ENCODE data around the gene GNG14. TPM values are rescaled to one million over a fixed set of nuclear protein-coding genes. Genes with fewer than 3 reads are reported as not detected.
A peak's percentile ranks its signal among the peaks of the same experiment; 100 is the strongest.

Gene GNG14
- polyA plus RNA-seq, 3 donors: not detected

DNA sequence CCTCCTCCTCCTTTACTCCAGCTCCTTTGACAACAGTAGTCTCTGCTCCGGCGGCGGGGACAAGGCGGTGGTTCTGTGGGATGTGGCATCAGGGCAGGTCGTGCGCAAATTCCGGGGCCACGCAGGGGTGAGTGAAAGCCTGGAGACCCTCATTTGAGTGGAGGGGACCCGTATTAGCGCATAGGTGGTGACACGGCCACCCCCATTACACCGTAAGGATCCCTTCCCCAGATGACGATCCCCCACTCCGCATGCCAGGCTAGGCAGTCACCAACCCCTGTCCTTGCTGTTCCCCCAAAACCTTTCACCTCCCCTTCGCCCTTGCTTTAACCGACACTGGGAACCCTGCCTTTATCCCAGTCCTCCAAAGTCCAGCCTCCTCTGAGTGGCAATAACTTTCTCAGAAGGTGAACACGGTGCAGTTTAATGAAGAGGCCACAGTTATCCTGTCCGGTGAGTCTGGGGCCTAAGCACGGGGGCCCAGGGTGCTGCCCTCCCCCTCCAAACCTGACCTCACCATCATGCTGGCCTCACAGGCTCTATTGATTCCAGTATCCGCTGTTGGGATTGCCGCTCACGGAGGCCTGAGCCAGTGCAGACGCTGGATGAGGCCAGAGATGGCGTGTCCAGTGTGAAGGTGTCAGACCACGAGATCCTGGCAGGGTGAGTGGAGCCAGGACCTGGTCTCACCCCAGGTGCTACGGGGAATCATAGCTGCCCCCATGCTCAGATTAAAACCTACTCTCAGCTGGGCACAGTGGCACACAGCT is 17.5 kb upstream of the GNG14 start:
- Histone ChIP-seq H3K4me1 (ENCODE audit: control insufficient read depth in 1 of 2, insufficient read depth in 2 of 2, low read length in 2 of 2) (peaks cover 36 to 47% of the 10 kb centered on the region in 2 donors), H4K20me1 (ENCODE audit: insufficient read depth, low read length) (peaks cover 38% of the 10 kb centered on the region), H3K4me3 (replicated peaks in 1 of 3; ENCODE audit: low read depth in 2 of 3, low read length in 3 of 3) (peak overlapping the region; percentile 61 to 96 (median 81)), H3K27me3 (ENCODE audit: control insufficient read depth in 2 of 2, insufficient read depth in 2 of 2, low read length in 2 of 2) (no peaks in the 10 kb centered on the region), H3K79me2 (ENCODE audit: insufficient read depth, low read length) (peaks cover 58% of the 10 kb centered on the region), H2AFZ (ENCODE audit: insufficient read depth, low read depth, low read length, poor library complexity, severe bottlenecking) (peak overlapping the region; percentile 94), H3K9ac (ENCODE audit: insufficient read depth, low read length, poor library complexity, severe bottlenecking) (peak overlapping the region; percentile 92), H3K27ac (ENCODE audit: low read depth in 1 of 2, low read length in 2 of 2) (peak overlapping the region; percentile 78 to 100), H3K9me3 (replicated peaks in 1 of 2; ENCODE audit: control insufficient read depth in 1 of 2, insufficient read depth in 1 of 2, low read length in 2 of 2) (no peaks in the 10 kb centered on the region), H3K36me3 (replicated peaks in 1 of 2; ENCODE audit: control insufficient read depth in 1 of 2, insufficient read depth in 2 of 2, low read length in 2 of 2) (peaks cover 23 to 31% of the 10 kb centered on the region in 2 donors), H3K4me2 (replicated peaks; ENCODE audit: extremely low read depth, low read length, poor library complexity, severe bottlenecking) (peak overlapping the region; percentile 95)
- WGBS (ENCODE audit: insufficient coverage): 76% methylated on average over 12 of the region's 26 CpGs
- H3K4me3 Mint-ChIP-seq: peak overlapping the region; percentile 90 to 97
- DNase-seq: no peak
- TF ChIP-seq, protein P1, sequence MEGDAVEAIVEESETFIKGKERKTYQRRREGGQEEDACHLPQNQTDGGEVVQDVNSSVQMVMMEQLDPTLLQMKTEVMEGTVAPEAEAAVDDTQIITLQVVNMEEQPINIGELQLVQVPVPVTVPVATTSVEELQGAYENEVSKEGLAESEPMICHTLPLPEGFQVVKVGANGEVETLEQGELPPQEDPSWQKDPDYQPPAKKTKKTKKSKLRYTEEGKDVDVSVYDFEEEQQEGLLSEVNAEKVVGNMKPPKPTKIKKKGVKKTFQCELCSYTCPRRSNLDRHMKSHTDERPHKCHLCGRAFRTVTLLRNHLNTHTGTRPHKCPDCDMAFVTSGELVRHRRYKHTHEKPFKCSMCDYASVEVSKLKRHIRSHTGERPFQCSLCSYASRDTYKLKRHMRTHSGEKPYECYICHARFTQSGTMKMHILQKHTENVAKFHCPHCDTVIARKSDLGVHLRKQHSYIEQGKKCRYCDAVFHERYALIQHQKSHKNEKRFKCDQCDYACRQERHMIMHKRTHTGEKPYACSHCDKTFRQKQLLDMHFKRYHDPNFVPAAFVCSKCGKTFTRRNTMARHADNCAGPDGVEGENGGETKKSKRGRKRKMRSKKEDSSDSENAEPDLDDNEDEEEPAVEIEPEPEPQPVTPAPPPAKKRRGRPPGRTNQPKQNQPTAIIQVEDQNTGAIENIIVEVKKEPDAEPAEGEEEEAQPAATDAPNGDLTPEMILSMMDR (IDR thresholded peaks at IDR 0.05): no peak
- peaks cover 0 to 3% (median 0%) of the 10 kb centered on the region in 7 donors for H3K9me3 Mint-ChIP-seq
- intact Hi-C loops (cut with micrococcal nuclease): no loop called here
- peaks cover 0 to 3% (median 0%) of the 10 kb centered on the region in 3 donors for H3K27me3 Mint-ChIP-seq (ENCODE audit: low read depth in 3 of 3)
- H3K27ac Mint-ChIP-seq: peak overlapping the region; percentile 81 to 100 (median 100)
- H3K36me3 Mint-ChIP-seq: peaks cover 29 to 41% of the 10 kb centered on the region in 2 donors
- peaks cover 40% of the 10 kb centered on the region for H3K4me1 Mint-ChIP-seq

DNA sequence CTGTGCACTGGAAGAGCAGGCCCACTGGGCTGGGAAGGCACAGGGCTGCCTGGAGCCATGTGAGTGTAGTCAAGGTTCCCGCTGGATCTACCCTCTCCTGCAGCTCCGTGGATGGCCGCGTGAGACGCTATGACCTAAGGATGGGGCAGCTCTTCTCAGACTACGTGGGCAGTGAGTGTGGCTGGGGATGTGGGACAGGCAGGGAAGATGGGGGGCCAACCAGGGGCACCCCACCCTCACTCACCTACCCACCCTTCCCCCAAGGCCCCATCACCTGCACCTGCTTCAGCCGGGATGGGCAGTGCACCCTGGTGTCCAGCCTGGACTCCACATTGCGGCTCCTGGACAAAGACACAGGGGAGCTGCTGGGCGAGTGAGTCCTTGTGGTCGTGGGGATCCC is 15.1 kb upstream of the GNG14 start:
- Mint-ChIP-seq H3K27me3 (ENCODE audit: low read depth in 3 of 3) (no peaks in the 10 kb centered on the region), H3K9me3 (peaks cover 0 to 3% (median 0%) of the 10 kb centered on the region in 7 donors), H3K27ac (peak overlapping the region in 2 of 7 donors; percentile 48 to 63), H3K4me3 (no peak overlapping the region), H3K36me3 (peaks cover 49 to 64% of the 10 kb centered on the region in 2 donors), H3K4me1 (peaks cover 33% of the 10 kb centered on the region)
- Histone ChIP-seq H3K27me3 (ENCODE audit: control insufficient read depth in 2 of 2, insufficient read depth in 2 of 2, low read length in 2 of 2) (no peaks in the 10 kb centered on the region), H3K4me2 (replicated peaks; ENCODE audit: extremely low read depth, low read length, poor library complexity, severe bottlenecking) (no peak overlapping the region), H3K36me3 (replicated peaks in 1 of 2; ENCODE audit: control insufficient read depth in 1 of 2, insufficient read depth in 2 of 2, low read length in 2 of 2) (peaks cover 43 to 54% of the 10 kb centered on the region in 2 donors), H3K79me2 (ENCODE audit: insufficient read depth, low read length) (peaks cover 34% of the 10 kb centered on the region), H3K27ac (ENCODE audit: low read depth in 1 of 2, low read length in 2 of 2) (no peak overlapping the region), H3K4me3 (replicated peaks in 1 of 3; ENCODE audit: low read depth in 2 of 3, low read length in 3 of 3) (no peak overlapping the region), H4K20me1 (ENCODE audit: insufficient read depth, low read length) (peaks cover 47% of the 10 kb centered on the region), H3K9me3 (replicated peaks in 1 of 2; ENCODE audit: control insufficient read depth in 1 of 2, insufficient read depth in 1 of 2, low read length in 2 of 2) (no peaks in the 10 kb centered on the region), H3K9ac (ENCODE audit: insufficient read depth, low read length, poor library complexity, severe bottlenecking) (no peak overlapping the region), H3K4me1 (ENCODE audit: control insufficient read depth in 1 of 2, insufficient read depth in 2 of 2, low read length in 2 of 2) (peaks cover 22 to 34% of the 10 kb centered on the region in 2 donors), H2AFZ (ENCODE audit: insufficient read depth, low read depth, low read length, poor library complexity, severe bottlenecking) (no peak overlapping the region)
- WGBS (ENCODE audit: insufficient coverage): 95% methylated on average over 3 of the region's 10 CpGs
- intact Hi-C loops (cut with micrococcal nuclease): loop anchor here (1.0 to 2.0 kb wide), 2 partner anchors 108 kb away; no protein-coding TSS in a partner anchor
- TF ChIP-seq, protein P1 (IDR thresholded peaks at IDR 0.05): no peak
- no peak for DNase-seq
